GM19193 (cell line): ENCODE measurements around the gene AJAP1.

ENCODE experiments used
- POLR2A ChIP-seq: IDR thresholded peaks from 4 replicates; pipeline ENCODE4 v1.6.1; 2011; ENCODE audit not compliant: insufficient read depth, insufficient read length; ENCODE audit errors: extremely low read depth

The AJAP1 gene

DNA sequence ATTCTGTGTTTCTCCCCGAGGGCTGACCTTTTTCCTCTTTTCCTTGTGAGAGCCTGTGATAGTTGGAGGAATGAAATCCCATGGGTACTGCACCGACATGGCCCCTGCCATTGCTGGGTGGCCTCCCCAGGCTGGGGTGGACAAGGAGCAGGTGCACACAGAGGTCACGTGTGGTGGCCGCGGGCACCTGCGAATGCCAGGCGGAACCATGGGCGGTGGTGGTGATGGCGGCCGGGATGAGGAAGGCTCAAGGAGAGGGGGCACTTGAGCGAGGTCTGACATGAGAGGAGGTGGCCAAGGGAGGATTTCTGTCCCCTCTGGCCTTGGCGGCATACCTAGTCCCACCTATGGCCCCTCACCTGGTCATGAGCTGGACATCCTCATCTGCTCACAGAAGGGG lies 69.6 kb downstream of the AJAP1 start:
- TF ChIP-seq POLR2A = no peak

GRCh38 chr1:4724695-4725250 lies 70.4 kb downstream of the AJAP1 start:
- no peak for TF ChIP-seq POLR2A

DNA sequence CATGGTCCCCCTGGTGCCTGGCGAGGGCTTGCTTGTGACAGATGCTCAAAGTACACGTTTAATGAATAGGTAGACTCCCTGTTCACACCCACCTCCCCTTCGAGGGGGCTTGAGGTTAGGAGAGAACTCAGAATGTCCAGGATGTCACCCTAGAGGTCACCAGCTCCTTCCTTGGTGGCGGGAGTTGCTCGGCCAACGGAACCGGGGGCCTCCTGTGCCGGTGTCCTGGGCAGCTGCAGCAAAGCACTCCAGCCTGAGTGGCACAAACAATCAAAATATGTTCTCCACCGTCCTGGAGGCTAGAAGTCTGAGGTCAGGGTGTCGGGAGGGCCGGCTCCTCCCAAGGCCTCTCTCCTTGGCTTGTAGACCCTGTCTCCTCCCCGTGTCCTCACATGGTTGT lies 71.0 kb downstream of the AJAP1 start:
- TF ChIP-seq POLR2A = no peak

- no peak for TF ChIP-seq POLR2A
These were observed 72.4 kb downstream of the AJAP1 start for GRCh38 chr1:4726620-4727341.

- TF ChIP-seq POLR2A = no peak
These were observed 74.1 kb downstream of the AJAP1 start for GRCh38 chr1:4728319-4729089.

DNA sequence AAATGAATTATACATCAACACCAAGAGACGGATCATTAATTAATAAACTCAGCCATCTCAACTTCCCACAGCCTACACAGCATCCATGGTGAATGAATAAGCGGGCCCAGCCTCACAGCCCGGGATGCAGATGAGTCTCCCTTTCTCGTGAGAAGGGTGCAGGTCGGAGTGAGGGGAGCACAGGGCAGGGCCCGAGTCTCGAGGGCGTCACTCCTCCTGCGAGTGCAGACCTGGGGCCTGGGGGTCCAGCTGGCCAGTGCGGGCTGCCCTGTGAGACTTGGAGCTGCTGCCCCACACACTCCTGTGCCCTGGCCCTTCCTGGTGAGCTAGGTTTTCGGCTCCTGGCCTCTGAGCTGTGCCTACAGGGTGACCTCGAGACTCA lies 74.7 kb downstream of the AJAP1 start:
- TF ChIP-seq POLR2A = no peak

DNA sequence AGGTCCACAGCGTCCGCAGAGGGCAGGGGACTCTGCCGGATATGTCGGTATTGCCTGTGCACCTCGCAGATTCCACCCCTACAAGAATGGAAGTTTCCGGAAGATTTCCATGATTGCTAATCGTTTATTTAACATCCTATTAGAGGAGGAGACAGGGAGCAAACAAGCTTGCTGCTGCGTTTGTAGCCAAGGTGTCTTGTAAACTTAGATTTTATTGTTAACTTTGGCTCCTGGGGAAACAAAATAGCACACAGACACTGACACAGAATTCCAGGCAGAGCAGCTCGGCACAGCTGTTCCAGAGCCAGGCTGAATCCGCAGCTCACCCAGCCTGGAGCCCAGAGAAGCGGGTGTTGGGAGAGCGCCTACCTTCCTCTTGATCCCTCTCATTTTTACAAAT lies 75.7 kb downstream of the AJAP1 start:
- TF ChIP-seq POLR2A = no peak

DNA sequence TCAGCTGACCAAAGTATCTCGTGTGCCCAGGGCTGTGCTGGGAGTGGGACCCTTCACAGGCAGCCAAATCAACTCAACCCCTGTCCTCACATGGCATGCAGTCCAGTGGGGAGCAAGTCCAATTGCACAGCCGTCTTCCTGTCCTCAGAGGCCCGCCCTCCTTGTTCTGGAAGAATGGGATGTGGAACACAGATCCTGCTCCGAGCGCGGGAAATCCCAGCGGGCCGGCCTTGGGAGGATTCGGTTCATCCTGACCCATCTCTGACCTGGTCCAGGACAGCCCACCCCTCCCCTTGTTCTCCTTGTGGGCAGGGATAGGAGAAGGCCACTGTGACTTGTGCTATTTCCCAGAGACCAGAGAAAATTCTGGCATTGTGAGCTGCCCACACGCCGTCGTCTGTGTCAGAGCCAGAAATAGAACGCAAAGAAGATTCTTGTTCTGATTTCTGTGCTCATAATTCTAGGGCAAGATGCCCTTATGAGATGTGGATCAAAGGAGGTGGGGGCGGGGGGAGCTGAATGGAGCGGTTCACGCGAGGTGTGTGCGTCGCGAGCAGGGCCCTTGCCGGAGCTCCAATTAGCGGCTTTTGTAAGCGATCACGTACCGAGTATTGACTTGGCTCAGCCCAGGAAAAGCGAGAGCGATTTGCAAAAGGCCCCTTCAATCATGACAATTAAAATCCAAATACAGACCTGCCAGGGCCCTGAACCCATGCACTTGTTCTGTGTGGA lies 79.2 kb downstream of the AJAP1 start:
- no peak for TF ChIP-seq POLR2A

- no peak for TF ChIP-seq POLR2A
These were observed 79.8 kb downstream of the AJAP1 start for GRCh38 chr1:4734219-4734618.

DNA sequence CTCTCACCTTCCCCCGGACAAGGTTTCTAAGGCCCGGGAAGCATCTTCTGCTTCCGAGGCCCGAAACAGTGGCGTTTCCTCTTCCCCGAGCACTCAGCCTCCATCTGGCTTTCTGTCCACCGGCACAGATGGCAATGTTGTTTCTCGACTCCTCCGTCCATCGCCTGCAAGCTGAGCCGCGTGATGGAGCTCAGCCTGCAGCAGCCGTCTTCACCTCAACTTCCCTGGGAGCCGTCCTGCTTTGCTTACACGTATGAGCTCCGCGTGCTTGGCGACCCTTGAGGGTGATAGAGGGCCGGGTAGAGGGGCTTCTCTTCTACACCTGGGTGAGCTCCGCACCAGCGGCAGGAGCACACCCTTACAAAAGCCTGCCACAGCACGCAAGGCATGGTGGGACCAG lies 80.4 kb downstream of the AJAP1 start:
- no peak for TF ChIP-seq POLR2A

DNA sequence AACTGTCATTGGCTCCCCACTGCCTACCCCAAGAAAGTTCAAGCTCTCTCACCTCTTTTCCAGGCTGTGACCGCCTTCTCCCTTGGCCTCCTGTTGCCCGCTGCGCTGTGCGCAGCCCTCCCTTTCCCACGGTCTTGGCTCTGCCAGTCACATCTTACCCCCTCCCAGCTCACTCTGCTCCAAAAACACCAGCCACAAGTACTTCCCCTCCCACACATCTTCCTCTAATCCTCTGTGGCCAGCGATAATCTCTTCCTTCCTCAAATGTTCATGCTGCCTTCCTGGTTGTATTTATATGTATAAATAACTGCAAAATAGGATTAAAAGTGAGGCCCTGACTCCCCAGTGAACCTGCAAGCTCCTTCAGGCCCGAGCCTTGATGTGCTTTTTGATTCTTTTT lies 81.8 kb downstream of the AJAP1 start:
- no peak for TF ChIP-seq POLR2A

- TF ChIP-seq POLR2A = no peak
These were observed 87.5 kb downstream of the AJAP1 start for GRCh38 chr1:4741876-4742423.

- TF ChIP-seq POLR2A = no peak
These were observed 89.8 kb downstream of the AJAP1 start for GRCh38 chr1:4743978-4744750.

GRCh38 chr1:4745560-4745959 lies 91.2 kb downstream of the AJAP1 start:
- TF ChIP-seq POLR2A = no peak

DNA sequence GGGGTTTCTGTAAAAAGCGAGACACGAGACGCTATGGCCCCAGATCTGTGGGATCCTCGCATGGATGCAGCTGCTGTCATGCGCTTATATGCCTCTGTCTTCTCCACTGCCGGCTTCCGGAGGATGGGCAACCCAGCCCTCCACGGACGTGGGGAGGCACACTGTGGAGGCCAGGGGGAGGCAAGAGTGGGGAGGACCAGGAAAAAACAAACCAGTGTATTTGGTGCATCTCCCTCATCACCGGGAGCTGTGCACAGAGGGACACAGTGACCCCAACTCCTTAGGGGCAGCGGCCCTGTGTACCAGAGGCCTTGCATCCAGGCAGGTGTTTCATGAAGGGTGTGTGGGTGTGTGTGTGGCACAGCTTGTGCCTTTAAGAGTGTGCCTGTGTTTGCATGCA lies 95.0 kb downstream of the AJAP1 start:
- TF ChIP-seq POLR2A = no peak

DNA sequence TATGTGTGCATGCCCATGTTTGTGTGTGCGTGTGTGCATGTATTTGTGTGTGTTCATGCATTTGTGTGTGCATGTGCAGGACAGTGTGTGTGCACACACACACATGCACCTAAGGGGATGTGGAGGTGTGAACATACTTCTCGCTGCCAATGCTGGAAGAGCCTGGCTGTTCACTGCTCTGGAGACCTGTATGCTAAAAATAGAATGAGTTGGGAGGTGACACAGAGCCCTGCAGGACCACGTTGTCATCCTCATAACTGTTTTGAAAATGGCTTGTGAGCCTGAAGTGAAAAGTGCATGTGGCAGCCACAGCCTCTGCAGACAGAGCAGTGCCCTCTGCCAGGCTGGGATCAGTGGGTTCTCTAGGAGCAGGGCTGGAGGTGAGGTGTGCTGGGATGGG lies 95.8 kb downstream of the AJAP1 start:
- no peak for TF ChIP-seq POLR2A
